OCI-LY1 (cell line): ENCODE results near the gene FERMT3.

Experiments
- H2AFZ ChIP-seq: fragments of 200-600 bp; sonication (generic), shearing (Covaris generic); 2 replicates; pipeline ENCODE4 v1.6.0; 2014; ENCODE audit warnings: antibody characterized with exemption, mild to moderate bottlenecking, low read length
- H3F3A ChIP-seq: fragments of 200-600 bp; sonication (generic), shearing (Covaris generic); 2 replicates; pipeline ENCODE4 v1.6.0; 2014; ENCODE audit warnings: mild to moderate bottlenecking, antibody characterized with exemption, low read length, moderate library complexity; ENCODE audit not compliant: insufficient read depth
- H3K27ac ChIP-seq: fragments of 200-600 bp; sonication (generic); 2 replicates; pipeline ENCODE4 v1.5.1; 2014; ENCODE audit warnings: low read length, mixed run types, mild to moderate bottlenecking, low read depth; ENCODE audit not compliant: poor library complexity, severe bottlenecking
- H3K27me3 ChIP-seq: fragments of 200-600 bp; sonication (generic); 2 replicates; pipeline ENCODE4 v1.6.0; 2014; ENCODE audit warnings: antibody characterized with exemption, mild to moderate bottlenecking, low read length, moderate library complexity; ENCODE audit not compliant: insufficient read depth
- H3K36me3 ChIP-seq: fragments of 200-600 bp; sonication (generic); 2 replicates; pipeline ENCODE4 v1.6.1; 2014; ENCODE audit warnings: mild to moderate bottlenecking, antibody characterized with exemption, low read length, moderate library complexity, mixed read lengths; ENCODE audit not compliant: insufficient read depth
- H3K4me1 ChIP-seq: fragments of 200-600 bp; sonication (generic); 2 replicates; pipeline ENCODE4 v1.5.1; 2014; ENCODE audit warnings: mild to moderate bottlenecking, low read length, moderate library complexity; ENCODE audit not compliant: insufficient read depth, severe bottlenecking
- H3K4me2 ChIP-seq: fragments of 200-600 bp; sonication (generic), shearing (Covaris generic); 2 replicates; pipeline ENCODE4 v1.6.1; 2014; ENCODE audit warnings: low read length
- H3K4me3 ChIP-seq: fragments of 200-600 bp; sonication (generic); 2 replicates; pipeline ENCODE4 v1.5.1; 2014; ENCODE audit warnings: low read length, low read depth, mild to moderate bottlenecking, mixed read lengths; ENCODE audit not compliant: poor library complexity, severe bottlenecking
- H3K79me2 ChIP-seq: fragments of 200-600 bp; shearing (Covaris generic); 2 replicates; pipeline ENCODE4 v1.6.1; 2016; ENCODE audit warnings: mixed run types, low read length, mixed read lengths; ENCODE audit not compliant: insufficient read depth
- H3K9ac ChIP-seq: fragments of 200-600 bp; sonication (generic), shearing (Covaris generic); 2 replicates; pipeline ENCODE4 v1.6.1; 2014; ENCODE audit warnings: mild to moderate bottlenecking, low read length, mixed read lengths
- H3K9me2 ChIP-seq: fragments of 200-600 bp; sonication (generic), shearing (Covaris generic); 2 replicates; pipeline ENCODE4 v1.6.1; 2014; ENCODE audit warnings: low read depth, mild to moderate bottlenecking, low read length, mixed read lengths
- H3K9me3 ChIP-seq: fragments of 200-600 bp; shearing (Covaris generic); 2 replicates; pipeline ENCODE4 v1.6.1; 2014; ENCODE audit warnings: low read length, mixed read lengths
- H4K20me1 ChIP-seq: fragments of 200-600 bp; sonication (generic), shearing (Covaris generic); 2 replicates; pipeline ENCODE4 v1.6.0; 2016; ENCODE audit warnings: mild to moderate bottlenecking, low read length; ENCODE audit not compliant: insufficient read depth
- EZH2 ChIP-seq: fragments of 200-600 bp; sonication (generic), shearing (Covaris generic); IDR thresholded peaks from 2 replicates; pipeline ENCODE4 v1.8.0; 2017; ENCODE audit warnings: borderline replicate concordance, mixed run types, mild to moderate bottlenecking, antibody characterized with exemption, low read length, moderate library complexity, mixed read lengths
- TF ChIP-seq, protein P1 (sequence below): fragments of 200-600 bp; sonication (generic), shearing (Covaris generic); IDR thresholded peaks from 2 replicates; pipeline ENCODE4 v1.5.1; 2017; ENCODE audit warnings: mild to moderate bottlenecking, antibody characterized with exemption, low read length, moderate library complexity, mixed read lengths

FERMT3 gene

DNA sequence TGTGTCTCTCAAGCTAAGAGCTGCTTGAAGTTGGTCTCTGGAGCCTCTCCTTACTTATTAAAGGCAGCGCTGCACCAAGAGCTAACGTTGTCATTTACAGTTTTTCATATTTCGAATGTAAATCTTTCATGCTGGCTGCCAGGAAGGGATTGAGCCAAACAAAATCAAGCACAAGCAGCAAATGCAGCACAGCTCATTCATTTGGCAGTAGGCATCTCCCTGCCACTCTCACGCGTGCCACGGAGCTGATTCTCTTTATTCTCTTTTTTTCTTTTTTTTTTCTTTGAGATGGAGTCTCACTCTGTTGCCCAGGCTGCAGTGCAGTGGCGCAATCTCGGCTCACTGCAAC, 26.4 kb downstream of the FERMT3 start:
- no peak overlapping the region for H3K27ac ChIP-seq
- no peaks in the 10 kb centered on the region for H3K79me2 ChIP-seq
- TF ChIP-seq, protein P1, sequence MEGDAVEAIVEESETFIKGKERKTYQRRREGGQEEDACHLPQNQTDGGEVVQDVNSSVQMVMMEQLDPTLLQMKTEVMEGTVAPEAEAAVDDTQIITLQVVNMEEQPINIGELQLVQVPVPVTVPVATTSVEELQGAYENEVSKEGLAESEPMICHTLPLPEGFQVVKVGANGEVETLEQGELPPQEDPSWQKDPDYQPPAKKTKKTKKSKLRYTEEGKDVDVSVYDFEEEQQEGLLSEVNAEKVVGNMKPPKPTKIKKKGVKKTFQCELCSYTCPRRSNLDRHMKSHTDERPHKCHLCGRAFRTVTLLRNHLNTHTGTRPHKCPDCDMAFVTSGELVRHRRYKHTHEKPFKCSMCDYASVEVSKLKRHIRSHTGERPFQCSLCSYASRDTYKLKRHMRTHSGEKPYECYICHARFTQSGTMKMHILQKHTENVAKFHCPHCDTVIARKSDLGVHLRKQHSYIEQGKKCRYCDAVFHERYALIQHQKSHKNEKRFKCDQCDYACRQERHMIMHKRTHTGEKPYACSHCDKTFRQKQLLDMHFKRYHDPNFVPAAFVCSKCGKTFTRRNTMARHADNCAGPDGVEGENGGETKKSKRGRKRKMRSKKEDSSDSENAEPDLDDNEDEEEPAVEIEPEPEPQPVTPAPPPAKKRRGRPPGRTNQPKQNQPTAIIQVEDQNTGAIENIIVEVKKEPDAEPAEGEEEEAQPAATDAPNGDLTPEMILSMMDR: no peak
- no peak for TF ChIP-seq EZH2
- peaks cover 61% of the 10 kb centered on the region for H3K4me1 ChIP-seq
- no peak overlapping the region for H2AFZ ChIP-seq
- no peak overlapping the region for H3K9ac ChIP-seq
- no peaks in the 10 kb centered on the region for H3K9me3 ChIP-seq
- H3K9me2 ChIP-seq: no peaks in the 10 kb centered on the region
- no peak overlapping the region for H3K4me3 ChIP-seq
- no peaks in the 10 kb centered on the region for H4K20me1 ChIP-seq
- H3K36me3 ChIP-seq: peaks cover 5% of the 10 kb centered on the region; the same call in 1 of the 2 replicates
- H3K4me2 ChIP-seq: no peak overlapping the region; the same call in 1 of the 2 replicates
- 0 out of 2 replicates have a peak, but pooled peaks cover 5% of the 10 kb centered on the region for H3F3A ChIP-seq
- no peaks in the 10 kb centered on the region for H3K27me3 ChIP-seq

DNA sequence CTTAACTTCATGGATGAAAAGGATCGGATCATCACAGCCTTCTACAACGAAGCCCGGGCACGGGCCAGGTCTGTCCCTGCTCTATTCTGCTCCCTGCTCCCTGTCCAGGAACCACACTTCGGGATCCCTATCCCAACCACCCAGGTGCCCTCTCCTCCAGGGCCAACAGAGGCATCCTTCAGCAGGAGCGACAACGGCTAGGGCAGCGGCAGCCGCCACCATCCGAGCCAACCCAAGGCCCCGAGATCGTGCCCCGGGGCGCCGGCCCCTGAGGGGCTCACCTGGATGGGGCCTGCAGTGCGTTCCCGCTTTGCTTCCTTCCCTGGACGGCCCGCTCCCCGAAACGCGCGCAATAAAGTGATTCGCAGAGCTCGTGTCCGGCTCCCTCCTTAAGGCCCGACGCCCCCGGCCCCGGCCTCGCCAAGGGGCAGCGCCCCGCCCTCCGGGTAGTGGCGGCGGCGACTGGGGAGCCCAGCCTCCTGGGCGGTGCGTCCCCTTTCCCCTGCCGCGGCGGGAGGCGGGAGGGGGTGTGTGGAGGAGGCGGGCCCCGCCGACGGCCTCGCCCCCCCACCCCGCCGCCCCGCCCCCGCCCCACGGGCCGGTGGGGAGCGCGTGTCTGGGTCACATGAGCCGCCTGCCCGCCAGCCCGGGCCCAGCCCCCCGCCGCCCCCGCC, 27.5 kb downstream of the FERMT3 start, which contains the start of gene VEGFB:
Gene VEGFB, plus strand, starts transcription at position 672 of the 674 bp plus-strand sequence. CDS start 250 bp downstream, outside the sequence.
- Histone ChIP-seq H3K4me2 (peak within 1 kb of the TSS; percentile 97), H3K79me2 (no peaks in the 10 kb centered on the region), H2AFZ (no peak within 1 kb of the TSS), H3F3A (peaks cover 16% of the 10 kb centered on the region; the same call in 1 of the 2 replicates), H3K9me3 (no peaks in the 10 kb centered on the region), H3K27me3 (no peaks in the 10 kb centered on the region), H3K4me3 (peak within 1 kb of the TSS; percentile 77), H4K20me1 (no peaks in the 10 kb centered on the region), H3K9me2 (no peaks in the 10 kb centered on the region), H3K27ac (peak within 1 kb of the TSS; percentile 69), H3K9ac (peak within 1 kb of the TSS; percentile 79), H3K4me1 (peaks cover 70% of the 10 kb centered on the region), H3K36me3 (peaks cover 13% of the 10 kb centered on the region; the same call in 1 of the 2 replicates)
- TF ChIP-seq EZH2: no peak
- TF ChIP-seq, protein P1: no peak

DNA sequence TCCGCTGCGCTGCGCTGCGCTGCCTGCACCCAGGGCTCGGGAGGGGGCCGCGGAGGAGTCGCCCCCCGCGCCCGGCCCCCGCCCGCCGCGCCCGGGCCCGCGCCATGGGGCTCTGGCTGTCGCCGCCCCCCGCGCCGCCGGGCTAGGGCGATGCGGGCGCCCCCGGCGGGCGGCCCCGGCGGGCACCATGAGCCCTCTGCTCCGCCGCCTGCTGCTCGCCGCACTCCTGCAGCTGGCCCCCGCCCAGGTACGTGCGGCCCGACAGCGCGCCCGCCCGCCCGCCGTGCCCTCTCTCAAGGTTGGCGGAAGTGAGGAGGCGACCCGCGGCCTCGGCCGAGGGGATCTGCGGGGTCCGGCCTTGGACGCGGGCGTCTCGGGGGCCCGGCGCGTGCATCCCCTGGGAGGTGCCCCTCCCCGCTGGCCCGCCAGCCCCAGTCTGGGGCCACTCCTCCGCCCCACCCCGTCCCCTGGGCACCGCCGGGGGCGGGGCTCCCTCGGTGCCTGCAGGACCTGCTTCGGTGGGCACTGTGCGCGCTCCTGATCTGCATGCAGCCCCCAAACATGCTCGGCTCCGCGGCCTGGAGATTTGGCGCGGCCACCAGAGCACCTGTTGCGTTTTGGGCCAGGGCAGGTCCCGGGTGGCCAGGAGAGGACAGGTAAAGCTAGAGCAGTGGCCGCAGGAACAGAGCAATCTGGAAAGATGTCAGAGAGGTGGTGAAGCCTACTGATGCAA, 28.3 kb downstream of the FERMT3 start:
- Histone ChIP-seq H2AFZ (no peak overlapping the region), H3K9ac (peak overlapping the region; percentile 79), H3K4me1 (peaks cover 70% of the 10 kb centered on the region)

More for the DNA sequence above, 28.3 kb downstream of the FERMT3 start:
- H3F3A ChIP-seq: peaks cover 18% of the 10 kb centered on the region; the same call in 1 of the 2 replicates
- H3K4me2 ChIP-seq: peak overlapping the region; percentile 97
- H4K20me1 ChIP-seq: no peaks in the 10 kb centered on the region
- H3K27ac ChIP-seq: peak overlapping the region; percentile 69
- H3K9me2 ChIP-seq: no peaks in the 10 kb centered on the region
- peak overlapping the region; percentile 77 for H3K4me3 ChIP-seq
- H3K9me3 ChIP-seq: no peaks in the 10 kb centered on the region
- H3K27me3 ChIP-seq: no peaks in the 10 kb centered on the region
- TF ChIP-seq EZH2: no peak
- TF ChIP-seq, protein P1: no peak
- H3K36me3 ChIP-seq: peaks cover 15% of the 10 kb centered on the region; the same call in 1 of the 2 replicates
- no peaks in the 10 kb centered on the region for H3K79me2 ChIP-seq
